ENCODE measurements around the gene POLL.
"Not testable (repeated sequence)": the region's sequence is repeated elsewhere in the genome, so short reads cannot be mapped to it uniquely, and the experiment has no call there.

The POLL gene

GRCh38 chr10:101612872-101613271 is 24.8 kb upstream of the POLL start:
- in situ Hi-C loops (cut with MboI; ENCODE audit: low pct_unique_long_range_greater_than_20kb, low sequenced_read_pairs), result no loop called here
- DNase-seq, result no peak

DNA sequence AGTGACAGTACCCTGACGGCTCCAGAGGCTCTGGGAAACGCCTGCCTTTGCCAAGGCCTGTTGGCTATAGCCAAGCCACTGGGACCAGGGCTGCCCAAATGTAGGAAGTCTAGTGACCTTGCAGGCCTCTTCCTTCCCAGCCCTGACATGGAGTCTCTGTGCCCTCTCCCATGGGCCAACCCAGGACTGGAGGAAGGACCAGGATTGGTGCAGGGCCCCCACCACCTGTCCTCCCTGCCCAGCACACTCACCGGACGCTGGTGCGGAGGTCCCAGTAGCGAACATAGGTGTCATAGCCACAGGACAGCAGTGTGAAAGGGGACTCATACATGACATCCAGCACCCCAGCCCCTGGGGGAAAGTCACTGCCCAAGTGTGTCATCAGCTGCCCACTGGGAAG is 24.0 kb upstream of the POLL start:
- in situ Hi-C loops (cut with MboI; ENCODE audit: low pct_unique_long_range_greater_than_20kb, low sequenced_read_pairs), result no loop called here

DNA sequence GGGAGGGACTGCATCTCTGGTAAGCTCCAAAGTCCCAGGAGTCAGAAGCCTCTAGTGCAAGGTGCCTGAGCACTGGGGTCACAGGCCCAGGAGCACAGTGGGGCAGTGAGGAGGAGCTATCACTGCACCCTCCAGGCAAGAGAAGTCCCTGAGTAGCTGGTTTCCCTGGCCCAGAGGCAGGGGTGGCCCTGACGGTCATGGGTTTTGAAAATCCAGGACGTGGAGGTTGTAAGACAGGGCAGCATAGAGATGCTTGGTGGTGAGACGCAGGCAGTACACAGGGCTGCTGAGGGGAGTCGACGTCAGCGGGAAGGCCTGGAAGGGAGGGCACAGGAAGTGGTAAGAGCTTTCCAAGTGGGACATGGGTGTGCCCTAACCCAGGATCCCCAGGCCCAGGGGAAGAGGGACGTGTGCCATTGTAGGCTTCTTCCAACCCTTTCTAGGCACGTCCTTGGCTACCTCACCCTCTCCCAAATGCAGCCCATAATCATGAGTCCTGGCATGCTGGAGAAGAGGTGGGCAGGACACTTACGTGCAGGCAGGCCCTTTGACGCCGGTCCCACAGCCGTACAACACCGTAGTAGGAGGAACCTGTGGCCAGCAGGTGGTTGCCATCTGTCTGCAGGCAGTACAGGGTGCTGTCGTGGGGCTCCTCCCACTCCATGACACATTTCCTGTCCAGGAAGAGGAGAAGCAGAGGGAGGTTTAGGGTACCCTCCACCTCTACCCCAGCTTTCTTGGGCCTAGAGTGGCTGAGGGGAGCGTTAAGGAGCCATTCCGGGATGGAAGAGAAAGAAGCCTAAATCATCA is 23.2 kb upstream of the POLL start:
- in situ Hi-C loops (cut with MboI; ENCODE audit: low pct_unique_long_range_greater_than_20kb, low sequenced_read_pairs), result no loop called here
- DNase-seq, result peak; percentile 25

More for the DNA sequence above, 24.0 kb upstream of the POLL start:
- DNase-seq, result no peak

GRCh38 chr10:101609481-101609880 is 21.4 kb upstream of the POLL start:
- no peak for DNase-seq
- in situ Hi-C loops (cut with MboI; ENCODE audit: low pct_unique_long_range_greater_than_20kb, low sequenced_read_pairs), result no loop called here

DNA sequence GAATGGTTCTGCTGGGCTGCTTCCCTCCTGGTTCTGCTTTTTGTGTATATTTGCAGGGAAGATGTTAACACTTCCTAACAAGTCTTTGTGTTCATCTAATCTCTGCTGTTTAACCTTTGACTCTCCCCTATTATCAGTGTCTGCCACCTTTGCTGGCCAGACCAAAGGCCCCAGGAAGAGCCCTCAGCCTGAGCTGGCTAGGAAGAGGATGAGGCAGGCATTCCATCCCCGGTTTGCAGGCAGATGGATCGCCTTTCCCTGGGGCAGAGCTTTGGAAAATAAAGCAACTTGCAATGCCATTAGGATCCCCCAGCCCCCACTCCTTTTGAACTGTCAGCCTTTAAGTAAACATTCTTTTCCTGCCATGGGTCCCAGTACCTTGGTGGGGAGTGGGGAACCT is 19.1 kb upstream of the POLL start:
- in situ Hi-C loops (cut with MboI; ENCODE audit: low pct_unique_long_range_greater_than_20kb, low sequenced_read_pairs), result no loop called here
- no peak for DNase-seq

GRCh38 chr10:101602761-101603398 is 14.8 kb upstream of the POLL start:
- in situ Hi-C loops (cut with MboI; ENCODE audit: low pct_unique_long_range_greater_than_20kb, low sequenced_read_pairs), result no loop called here

DNA sequence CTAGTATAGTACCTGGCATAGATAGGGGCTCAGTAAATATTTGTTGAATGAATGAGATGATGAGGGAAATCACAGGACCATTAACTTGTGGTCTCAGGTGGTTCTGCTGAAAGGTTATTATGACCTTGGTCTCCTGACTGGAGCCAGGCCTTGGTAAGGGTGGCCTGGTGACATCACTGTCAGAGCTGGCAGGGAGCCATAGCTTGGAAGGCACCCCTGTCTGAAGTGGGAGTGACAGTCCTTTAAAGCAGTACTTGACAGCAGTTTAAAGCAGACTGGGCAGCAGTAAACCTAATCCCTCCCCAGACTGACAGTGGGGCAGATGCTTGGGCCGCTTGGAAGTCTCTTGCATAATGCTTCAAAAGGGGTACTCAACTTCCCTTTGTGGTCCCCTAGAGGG is 13.5 kb upstream of the POLL start:
- DNase-seq, result no peak
- in situ Hi-C loops (cut with MboI; ENCODE audit: low pct_unique_long_range_greater_than_20kb, low sequenced_read_pairs), result no loop called here

More at GRCh38 chr10:101602761-101603398, 14.8 kb upstream of the POLL start:
- DNase-seq, result peak; percentile 93

DNA sequence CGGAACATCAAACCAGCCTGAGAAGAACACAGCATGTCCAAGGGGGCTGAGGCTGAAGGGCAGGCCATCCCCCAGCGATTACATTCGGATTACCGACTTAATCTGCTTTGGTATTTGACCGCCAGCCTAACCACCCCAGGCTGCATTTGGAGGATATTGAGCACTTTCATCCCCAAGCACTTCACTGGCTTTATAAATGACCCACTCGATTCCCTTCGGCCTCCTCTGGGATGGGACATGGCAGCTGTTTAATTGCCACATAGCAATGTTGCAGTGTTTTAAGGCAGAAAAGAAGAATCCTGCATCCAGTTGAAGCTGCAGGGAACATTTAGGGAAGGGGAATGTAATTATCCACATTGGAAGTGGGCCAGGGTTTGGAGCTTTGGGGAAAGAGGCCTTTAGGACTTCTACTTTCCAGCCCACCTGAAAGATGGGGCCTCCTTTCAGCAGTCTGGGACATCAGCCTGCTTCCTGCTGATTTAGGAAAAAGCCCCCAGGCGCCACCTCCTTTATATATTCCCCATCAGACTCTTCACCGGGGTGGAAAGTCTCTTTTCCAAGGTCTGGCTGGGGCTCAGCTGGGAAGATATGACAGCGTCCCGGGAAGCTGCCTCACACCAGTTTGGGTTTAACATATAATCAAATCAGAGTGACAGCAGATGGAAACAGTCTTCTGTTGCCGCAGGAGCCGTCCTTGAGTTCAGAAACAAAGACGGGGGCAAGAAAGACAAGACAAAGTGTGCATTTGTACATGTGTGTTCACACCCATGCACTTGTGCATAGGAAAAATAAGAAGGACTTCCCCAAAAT is 9.2 kb upstream of the POLL start:
- no peak for DNase-seq
- in situ Hi-C loops (cut with MboI; ENCODE audit: low pct_unique_long_range_greater_than_20kb, low sequenced_read_pairs), result no loop called here

DNA sequence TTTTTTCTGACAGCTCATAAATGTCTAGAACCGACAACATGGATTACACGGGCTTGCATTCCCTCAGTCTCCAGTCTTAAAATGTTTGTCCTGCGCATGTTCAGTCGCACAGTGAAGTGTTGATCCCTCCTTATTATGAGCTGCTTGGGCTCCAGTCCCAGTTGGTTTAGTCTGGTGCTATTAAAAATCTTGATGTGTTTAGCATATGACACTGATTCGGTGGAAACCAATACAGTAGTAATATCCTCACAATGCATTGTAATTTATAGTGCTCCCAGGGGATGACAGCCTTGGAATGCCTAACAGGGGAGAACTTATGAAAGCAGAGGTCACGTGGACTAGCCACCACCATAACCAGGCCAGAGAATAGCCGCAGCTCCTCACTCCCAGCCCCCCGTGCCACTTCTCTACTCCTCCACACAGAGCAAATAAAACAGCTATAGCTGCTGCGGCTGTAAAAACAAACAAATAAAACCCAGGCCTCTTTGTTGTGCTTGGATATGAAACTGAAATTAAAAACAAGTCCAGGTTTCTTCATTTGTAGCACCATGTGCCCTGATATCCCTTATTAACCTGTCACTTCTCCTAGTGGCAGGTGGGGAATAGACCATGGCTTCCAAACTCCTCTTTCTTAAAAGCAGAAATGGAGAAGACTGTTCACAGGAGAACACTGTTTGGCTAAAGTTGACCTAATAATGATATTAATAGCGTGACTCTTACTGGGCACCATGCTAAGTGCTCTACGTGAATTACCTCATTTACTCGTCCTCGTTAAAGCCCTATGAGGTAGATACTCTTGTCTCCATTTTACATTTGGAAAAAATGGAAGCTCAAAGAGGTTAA is 7.8 kb upstream of the POLL start:
- in situ Hi-C loops (cut with MboI; ENCODE audit: low pct_unique_long_range_greater_than_20kb, low sequenced_read_pairs), result no loop called here
- no peak for DNase-seq

- DNase-seq, result peak; percentile 53
- in situ Hi-C loops (cut with MboI; ENCODE audit: low pct_unique_long_range_greater_than_20kb, low sequenced_read_pairs), result not testable (repeated sequence)
Observed at GRCh38 chr10:101593331-101593730, 5.3 kb upstream of the POLL start.

DNA sequence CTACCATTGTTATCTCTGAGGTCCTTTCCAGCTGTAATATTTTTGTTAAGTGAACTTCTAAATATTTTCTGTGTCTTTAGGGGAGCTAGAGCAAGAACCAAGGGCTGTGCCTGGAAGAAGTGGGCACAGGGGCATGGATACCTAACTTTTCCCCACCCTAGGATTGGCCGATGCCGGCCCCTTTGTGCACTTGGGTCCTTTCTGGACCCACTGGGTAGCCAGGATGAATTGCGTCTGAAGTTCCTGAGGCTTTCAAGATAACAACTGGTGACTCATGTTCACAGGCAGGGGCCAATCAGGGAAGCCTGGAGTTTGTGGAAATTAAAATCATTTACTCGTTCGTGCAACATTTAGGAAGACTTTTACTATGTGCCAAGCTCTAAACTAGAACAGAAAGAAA is 822 bp upstream of the POLL start:
- in situ Hi-C loops (cut with MboI; ENCODE audit: low pct_unique_long_range_greater_than_20kb, low sequenced_read_pairs), result no loop called here
- no peak for DNase-seq

- in situ Hi-C loops (cut with MboI; ENCODE audit: low pct_unique_long_range_greater_than_20kb, low sequenced_read_pairs), result no loop called here
- DNase-seq, result no peak
Observed at GRCh38 chr10:101585841-101586240, 2.2 kb downstream of the POLL start.

- in situ Hi-C loops (cut with MboI; ENCODE audit: low pct_unique_long_range_greater_than_20kb, low sequenced_read_pairs), result no loop called here
Observed at GRCh38 chr10:101580486-101581399, 7.3 kb downstream of the POLL start.

GRCh38 chr10:101579516-101579870 is 8.6 kb downstream of the POLL start:
- no peak for DNase-seq
- in situ Hi-C loops (cut with MboI; ENCODE audit: low pct_unique_long_range_greater_than_20kb, low sequenced_read_pairs), result no loop called here

More at GRCh38 chr10:101580486-101581399, 7.3 kb downstream of the POLL start:
- no peak for DNase-seq

- in situ Hi-C loops (cut with MboI; ENCODE audit: low pct_unique_long_range_greater_than_20kb, low sequenced_read_pairs), result no loop called here
- no peak for DNase-seq
Observed at GRCh38 chr10:101578803-101579515, 9.1 kb downstream of the POLL start.

GRCh38 chr10:101578192-101578591 is 9.9 kb downstream of the POLL start:
- in situ Hi-C loops (cut with MboI; ENCODE audit: low pct_unique_long_range_greater_than_20kb, low sequenced_read_pairs), result no loop called here
- no peak for DNase-seq

DNA sequence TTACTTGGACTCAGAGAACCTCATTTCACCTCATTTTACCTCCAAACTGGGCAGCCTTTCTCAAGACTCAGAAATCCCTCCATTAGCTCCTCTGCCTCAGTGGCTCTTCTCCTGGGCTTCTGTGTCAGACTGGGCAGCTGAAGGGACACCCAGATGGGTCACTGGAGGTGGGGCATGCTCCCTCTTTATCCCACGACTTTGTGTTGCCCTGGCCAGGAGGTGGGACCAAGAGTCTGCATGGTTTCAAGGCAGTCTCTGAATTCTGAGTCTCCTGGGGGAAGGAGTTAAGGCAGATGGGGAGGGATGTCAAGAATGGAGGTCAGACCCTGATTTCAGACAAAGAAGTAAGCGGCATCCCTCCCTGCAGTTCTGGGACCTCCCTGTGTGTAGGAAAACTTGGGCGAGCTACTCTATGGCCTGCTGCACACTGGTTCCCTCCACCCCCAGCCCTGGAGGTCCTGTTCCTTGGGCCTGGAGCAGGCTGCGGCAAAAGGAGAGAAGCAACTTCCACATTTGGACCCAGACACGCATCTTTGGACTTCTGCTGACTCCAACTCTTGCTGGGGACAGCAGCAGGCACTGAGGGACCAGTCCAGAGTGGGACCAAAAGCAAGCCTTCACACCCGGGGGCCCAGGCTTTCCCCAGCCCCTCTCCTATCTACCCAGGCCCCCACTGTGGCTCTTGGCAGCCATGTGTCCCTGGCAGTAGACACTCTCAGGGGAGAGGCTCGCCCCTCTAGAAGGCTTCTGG is 10.8 kb downstream of the POLL start:
- no peak for DNase-seq
- in situ Hi-C loops (cut with MboI; ENCODE audit: low pct_unique_long_range_greater_than_20kb, low sequenced_read_pairs), result no loop called here

Data from KBM-7 (cell line).